Activated CD8-positive, alpha-beta memory T cell treated with anti-CD3 and anti-CD28 coated beads, Interleukin-2, amount 50 U/mL, for 24 hours (primary cell): Measurements from ENCODE around the gene DNM3.

Experiments
- DNase-seq: peaks from one replicate; pipeline ENCODE4 v3.0.0-alpha.2; 2020; ENCODE audit errors: extremely low read depth

Gene DNM3

GRCh38 chr1:172325531-172325930 lies 484.2 kb downstream of the DNM3 start:
- no peak for DNase-seq

DNA sequence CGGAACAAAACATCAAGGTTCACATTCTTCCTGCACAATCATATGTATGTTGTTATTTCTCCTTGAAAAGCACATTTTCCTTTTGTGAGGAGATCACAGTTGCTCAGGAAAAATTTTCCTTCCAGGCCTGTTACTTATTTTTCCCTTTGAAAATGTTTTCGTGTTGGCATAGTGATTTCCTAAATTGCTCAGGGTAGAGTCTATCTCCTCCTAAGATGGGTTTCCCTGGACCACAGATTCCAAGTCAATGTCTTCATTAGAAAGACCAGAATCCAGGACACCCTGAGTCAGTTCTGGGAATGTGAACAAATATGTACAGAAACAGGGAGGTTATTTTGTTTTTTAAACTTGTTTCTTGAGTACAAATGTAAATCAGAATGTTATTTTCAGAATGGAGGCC lies 484.8 kb downstream of the DNM3 start:
- no peak for DNase-seq

- DNase-seq: no peak
Measured at GRCh38 chr1:172328266-172328665, 487.0 kb downstream of the DNM3 start.

DNA sequence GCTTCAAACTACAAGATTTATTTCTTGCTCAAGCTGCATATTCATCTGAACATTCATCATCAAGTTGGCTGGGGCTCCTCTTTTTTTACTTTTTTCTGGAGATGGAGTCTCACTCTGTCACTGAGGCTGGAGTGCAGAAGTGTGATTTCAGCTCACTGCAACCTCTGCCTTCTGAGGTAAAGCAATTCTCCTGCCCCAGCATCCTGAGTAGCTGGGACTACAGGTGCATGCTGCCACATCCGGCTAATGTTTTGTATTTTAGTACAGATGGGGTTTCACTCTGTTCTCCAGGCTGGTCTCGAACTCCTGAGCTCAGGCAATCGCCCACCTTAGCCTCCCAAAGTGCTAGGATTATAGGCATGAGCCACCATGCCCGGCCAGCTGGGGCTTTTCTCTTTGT lies 490.9 kb downstream of the DNM3 start:
- DNase-seq: no peak

DNA sequence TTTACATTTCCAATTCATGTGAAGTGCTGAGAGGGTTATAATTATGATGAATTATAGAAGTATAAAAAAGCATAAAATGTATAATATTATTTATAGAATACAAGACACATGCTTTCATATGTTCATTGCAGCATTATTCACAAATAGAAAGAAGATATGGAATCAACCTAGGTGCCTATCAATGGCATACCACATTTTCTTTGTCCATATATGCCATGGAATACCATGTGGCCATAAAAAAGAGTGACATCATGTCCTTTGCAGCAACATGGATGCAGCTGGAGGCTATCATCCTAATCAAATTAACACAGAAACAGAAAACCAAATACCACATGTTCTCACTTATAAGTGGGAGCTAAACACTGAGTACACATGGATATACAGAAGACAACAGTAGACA lies 494.1 kb downstream of the DNM3 start:
- no peak for DNase-seq

GRCh38 chr1:172338295-172338735 lies 497.0 kb downstream of the DNM3 start:
- DNase-seq: no peak

DNA sequence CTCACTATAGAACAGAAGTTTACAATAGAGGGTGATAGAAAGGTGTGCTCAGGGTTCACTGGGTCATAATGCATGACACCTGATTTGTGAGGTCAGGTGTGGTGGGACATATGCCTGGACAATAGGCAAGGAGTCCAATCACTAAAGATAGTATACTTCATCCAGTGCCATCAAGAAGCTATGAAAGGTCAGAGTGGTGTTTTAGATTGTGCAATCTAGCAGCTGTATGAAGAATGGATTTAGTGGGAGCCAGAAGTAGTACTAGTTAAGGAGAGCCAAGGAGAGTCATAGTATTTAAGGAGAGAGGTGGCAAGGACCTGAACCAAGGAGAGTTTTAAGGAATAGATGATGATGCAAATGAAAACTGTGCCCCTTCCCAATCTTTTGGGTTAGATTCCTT lies 498.5 kb downstream of the DNM3 start:
- DNase-seq: no peak

DNA sequence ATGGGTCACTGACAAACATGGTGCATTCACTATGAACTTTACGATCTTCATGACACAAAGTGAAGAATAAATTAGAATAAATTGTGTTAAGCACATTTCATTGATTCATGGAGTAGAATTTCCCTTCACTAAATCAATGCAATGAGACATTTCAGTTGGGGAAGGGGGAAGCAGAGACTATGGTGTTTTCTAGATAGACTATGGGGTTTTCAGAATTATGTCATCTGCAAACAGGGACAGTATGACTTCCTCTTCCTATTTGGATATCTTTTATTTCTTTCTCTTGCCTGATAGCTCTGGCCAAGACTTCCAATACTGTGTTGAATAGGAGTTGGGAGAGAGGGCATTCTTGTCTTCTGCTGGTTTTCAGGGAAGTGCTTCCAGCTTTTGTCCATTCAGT lies 499.2 kb downstream of the DNM3 start:
- no peak for DNase-seq

DNA sequence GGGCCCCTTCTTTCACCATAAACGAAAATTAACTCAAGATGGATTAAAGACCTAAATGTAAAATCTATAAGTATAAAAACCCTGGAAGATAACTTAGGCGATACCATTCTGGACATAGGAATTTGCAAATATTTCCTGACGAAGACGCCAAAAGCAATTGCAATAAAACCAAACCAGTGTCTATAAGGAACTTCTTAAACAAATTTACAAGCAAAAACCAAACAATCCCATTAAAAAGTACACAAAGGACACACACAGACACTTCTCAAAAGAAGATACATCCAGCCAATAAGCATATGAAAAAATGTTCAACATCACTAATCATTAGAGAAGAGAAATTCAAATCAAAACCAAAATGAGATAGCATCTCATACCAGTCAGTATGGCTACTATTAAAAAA lies 500.4 kb downstream of the DNM3 start:
- no peak for DNase-seq

DNA sequence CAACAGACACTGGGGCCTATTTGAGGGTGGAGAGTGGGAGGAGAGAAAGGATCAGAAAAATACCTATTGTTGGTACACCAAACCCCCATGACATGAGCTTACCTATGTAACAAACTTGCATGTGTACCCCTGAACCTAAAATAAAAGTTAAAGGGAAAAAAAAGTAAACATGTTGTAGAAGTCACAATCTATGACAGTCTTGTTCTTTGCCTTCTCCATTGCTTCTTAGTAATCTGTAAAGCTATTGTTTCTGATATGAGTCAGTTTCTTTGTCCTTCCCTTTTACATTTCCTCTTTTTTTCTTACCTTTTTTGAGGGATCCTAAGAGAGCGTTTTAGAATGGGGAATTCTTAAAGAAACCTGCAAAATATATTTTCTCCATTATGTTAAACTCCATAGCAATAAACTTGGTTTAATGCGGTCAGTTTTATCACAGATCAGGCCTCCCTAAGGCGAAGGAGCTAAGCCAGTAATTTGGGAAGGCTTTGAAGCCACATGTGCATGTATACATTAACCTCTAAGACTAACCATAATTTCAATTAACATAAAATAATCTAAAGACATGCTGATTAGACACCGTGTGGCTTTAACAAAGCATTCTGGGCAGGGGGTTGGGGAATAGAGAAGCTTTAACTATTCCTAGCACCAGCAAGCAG lies 501.4 kb downstream of the DNM3 start:
- DNase-seq: no peak

GRCh38 chr1:172343240-172344160 lies 502.2 kb downstream of the DNM3 start:
- DNase-seq: no peak

- no peak for DNase-seq
Measured at GRCh38 chr1:172344444-172344843, 503.1 kb downstream of the DNM3 start.

- no peak for DNase-seq
Measured at GRCh38 chr1:172345077-172345476, 503.8 kb downstream of the DNM3 start.

DNA sequence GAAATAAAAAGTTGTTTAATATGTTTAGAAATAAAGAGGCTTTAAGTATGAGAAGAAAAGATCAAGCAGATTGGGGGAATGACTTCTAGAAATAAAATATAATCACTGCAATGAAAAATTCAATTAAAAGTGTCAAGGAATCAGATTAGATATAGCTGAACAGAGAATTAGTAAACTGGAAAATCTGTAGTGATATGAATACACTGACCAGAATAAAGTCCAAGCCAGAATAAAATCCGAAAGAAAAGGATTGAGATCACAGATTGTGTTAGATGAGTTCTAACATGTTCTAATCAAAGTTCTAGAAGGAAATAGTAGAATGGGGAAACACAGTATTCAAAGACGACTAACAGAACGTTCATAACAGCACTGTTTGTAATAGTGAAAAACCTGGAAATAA lies 506.1 kb downstream of the DNM3 start:
- no peak for DNase-seq

DNA sequence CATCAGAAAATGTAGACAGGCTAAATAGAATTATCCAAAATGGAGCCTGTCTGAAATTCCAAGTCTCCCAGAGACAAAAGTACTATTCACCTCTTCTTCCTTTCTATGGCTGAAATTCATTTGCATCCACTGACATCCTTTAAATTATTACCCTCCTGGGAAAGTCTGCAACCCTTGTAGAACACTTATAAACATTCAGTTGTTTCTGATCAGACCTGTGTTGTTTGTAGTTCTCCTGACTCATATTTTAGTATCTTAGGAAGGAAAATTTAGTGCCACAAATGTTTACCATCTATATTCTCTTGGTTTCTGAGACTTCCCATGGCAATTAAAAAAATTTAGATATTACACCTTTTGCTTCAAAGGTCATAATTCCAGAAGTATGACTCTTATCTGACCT lies 509.6 kb downstream of the DNM3 start:
- DNase-seq: no peak

DNA sequence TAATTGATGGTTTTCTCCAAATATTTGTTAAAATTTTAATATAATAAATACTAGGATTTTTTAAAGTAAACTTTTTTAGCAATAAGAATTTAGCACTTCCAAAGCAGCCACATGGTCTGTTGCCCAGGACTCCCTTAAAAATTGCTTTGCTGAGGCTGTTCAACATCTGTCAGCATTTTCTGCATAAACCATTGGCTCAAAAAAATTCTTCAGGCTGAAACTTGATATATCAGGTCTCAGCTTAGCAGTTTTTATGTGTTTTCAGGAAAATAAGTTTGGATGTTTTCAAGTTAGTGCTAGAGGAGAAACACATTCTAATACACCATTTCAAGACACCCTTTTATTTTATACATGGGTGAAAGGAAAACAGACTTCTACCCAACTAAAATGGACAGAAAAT lies 510.0 kb downstream of the DNM3 start:
- DNase-seq: no peak

GRCh38 chr1:172351754-172352161 lies 510.5 kb downstream of the DNM3 start:
- DNase-seq: no peak

DNA sequence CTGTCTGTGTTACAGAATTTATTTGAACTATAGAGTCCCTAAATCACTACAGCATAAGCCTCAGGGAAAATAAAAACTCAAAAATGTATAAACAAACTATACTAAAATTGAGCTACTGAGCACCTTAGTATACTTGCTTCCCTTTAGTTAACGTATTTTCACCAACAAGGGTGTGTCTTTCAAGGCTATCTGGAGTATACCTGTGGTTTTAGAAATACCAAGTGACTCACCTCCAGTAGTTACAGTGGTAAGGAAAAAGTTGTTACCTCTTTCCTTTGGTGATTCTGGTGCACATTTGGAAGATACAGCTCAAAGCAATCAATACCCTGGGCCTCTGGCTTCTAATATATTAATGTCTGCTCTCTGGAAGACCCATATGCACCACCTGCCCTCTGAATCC lies 511.1 kb downstream of the DNM3 start:
- DNase-seq: no peak

DNA sequence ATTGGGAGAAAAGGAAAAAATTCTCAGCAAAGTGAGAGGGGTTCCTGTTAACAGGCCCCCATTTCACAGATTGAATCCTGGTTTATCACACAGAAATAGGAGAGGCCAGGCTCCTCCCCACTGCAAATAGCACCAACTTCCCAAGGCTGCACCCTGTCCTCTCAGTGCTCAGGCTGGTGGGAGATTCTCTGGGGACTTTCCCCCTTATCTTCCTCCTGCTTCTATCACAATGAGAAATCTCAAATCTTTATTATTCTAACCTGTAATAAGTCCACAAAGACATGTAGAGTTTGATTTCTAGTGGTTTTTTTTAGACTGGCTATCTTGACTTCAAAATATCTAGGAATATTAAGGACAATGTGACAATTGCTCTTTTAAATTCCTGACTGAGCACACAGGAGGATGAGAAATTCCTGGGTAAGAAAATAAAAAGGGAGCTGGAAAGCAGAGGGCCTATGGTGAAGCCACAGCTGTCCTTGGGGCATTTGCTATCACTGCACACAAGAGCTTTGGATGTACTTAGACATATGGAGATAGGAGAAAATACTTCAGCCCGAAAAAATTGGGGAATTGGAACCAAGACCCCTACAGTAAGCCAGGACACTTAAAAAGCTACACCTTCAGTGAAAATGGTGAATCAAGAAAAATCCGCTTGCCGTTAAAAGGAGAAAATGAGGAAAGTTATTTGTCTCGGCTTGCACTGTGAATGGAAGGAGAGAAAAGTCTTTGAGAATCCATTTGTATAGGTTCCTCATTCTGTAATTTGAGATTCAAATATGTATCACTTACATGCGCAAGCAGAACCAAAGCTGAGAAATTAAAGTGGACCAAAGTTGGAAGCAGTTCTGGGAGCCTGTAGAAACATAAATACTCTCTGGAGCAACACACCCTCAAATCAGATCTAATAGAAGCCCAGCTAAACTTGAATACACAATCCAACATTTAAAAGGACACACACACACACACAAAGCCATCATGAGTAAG lies 513.3 kb downstream of the DNM3 start:
- DNase-seq: no peak

DNA sequence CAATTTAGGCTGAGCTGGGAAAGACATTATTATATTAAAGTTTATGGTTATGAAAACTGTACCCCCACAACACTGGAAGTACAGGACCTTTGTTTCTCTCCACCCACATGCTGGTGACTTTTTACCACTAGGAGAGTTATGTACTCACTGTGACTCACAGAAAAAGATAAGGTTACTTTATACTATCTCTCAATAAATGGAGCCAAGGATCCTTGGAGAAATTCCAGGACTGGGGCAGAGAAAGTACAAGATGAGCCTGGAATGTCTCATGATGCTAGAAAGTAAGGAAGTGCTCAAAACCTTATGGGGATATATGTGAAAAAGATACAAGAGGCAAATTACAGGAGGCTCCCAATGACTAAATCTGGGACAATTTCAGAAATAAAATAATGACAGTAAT lies 515.3 kb downstream of the DNM3 start:
- no peak for DNase-seq

- DNase-seq: no peak
Measured at GRCh38 chr1:172357753-172358385, 516.6 kb downstream of the DNM3 start.
